ENCODE measurements around the gene NACA. TPM values are rescaled to one million over a fixed set of nuclear protein-coding genes. Genes with fewer than 3 reads are reported as not detected.

Gene NACA
- total RNA-seq, 4 donors from 2014 or later: 1,156 to 1,436 (median 1,318) TPM

GRCh38 chr12:56749359-56749758, 24.3 kb upstream of the NACA start:
- no peak for TF ChIP-seq CTCF (IDR thresholded peaks at IDR 0.05; ENCODE audit: low read depth)

GRCh38 chr12:56728139-56728861, 3.2 kb upstream of the NACA start:
- TF ChIP-seq CTCF (IDR thresholded peaks at IDR 0.05; ENCODE audit: low read depth): no peak

GRCh38 chr12:56725723-56726102, 614 bp upstream of the NACA start:
- no peak for TF ChIP-seq CTCF (IDR thresholded peaks at IDR 0.05; ENCODE audit: low read depth)

GRCh38 chr12:56724701-56724971, 463 bp downstream of the NACA start:
- no peak for TF ChIP-seq CTCF (IDR thresholded peaks at IDR 0.05; ENCODE audit: low read depth)

- no peak for TF ChIP-seq CTCF (IDR thresholded peaks at IDR 0.05; ENCODE audit: low read depth)
Measured at GRCh38 chr12:56723889-56724700, 1.0 kb downstream of the NACA start.

GRCh38 chr12:56723352-56723751, 1.7 kb downstream of the NACA start:
- no peak for TF ChIP-seq CTCF (IDR thresholded peaks at IDR 0.05; ENCODE audit: low read depth)

- TF ChIP-seq CTCF (IDR thresholded peaks at IDR 0.05; ENCODE audit: low read depth): no peak
Measured at GRCh38 chr12:56722832-56723231, 2.3 kb downstream of the NACA start.

Measured in subcutaneous adipose tissue (tissue), 4 donors.